Measurements from ENCODE around the gene HMGCLL1.

GRCh38 chr6:55566036-55566710 is 12.8 kb downstream of the HMGCLL1 start:
- TF ChIP-seq CTCF (conservative IDR thresholded peaks at IDR 0.05 in 1 of 2, IDR thresholded peaks at IDR 0.05 in 1 of 2; ENCODE audit: low read depth in 1 of 2, low read length in 2 of 2), result no peak
- no peak for TF ChIP-seq EZH2 (IDR thresholded peaks at IDR 0.05; ENCODE audit: low read length, missing control alignments)

All from fibroblast of lung (primary cell).